HG02938 (cell line): ENCODE results near the gene HEXB.
A peak's percentile ranks its signal among the peaks of the same experiment; 100 is the strongest.
"Not testable (repeated sequence)": the region's sequence is repeated elsewhere in the genome, so short reads cannot be mapped to it uniquely, and the experiment has no call there.

Experiments
- ATAC-seq: cut with Tn5 transposase; IDR thresholded peaks from one replicate; pipeline ENCODE4 v1.9.1; 2021; ENCODE audit warnings: mild to moderate bottlenecking, moderate library complexity; ENCODE audit not compliant: unreplicated experiment

HEXB gene

DNA sequence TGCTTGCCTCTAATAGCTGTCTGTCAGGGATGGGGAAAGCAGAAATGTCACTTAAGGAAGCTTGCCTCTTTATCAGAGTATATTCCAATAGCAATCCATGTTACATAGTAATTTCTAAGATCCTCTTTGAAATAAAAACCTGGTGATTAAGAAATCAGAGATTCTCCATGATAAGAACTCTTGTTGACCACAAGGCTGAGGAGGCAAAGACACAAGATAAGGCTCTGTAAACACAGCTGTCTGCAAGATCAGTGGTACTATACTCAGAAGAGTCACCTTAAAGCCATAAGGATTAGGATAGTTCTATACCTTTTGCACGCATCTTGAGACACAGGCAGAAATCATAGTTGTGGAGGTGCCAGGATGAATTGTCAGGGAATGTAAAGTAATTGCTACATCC lies 40.3 kb downstream of the HEXB start:
- no peak for ATAC-seq

DNA sequence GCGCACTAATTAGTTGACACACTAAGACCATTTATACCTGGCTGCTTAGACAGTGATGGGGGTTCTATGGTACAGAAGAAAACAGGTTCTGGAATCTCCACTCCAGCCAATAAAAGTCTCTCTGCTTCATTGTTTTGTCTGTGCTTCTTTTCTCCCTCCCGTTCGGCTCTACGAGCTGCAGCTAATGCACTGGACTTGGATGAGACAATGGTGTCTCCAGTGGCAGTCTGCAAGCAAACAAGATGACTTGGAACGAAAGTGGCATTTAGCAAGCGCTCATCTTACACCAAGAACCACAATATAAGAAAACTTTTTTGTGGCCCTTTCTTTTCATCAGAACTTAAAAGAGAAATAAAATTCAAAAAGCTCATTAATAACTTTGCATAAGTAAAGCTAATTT lies 51.7 kb downstream of the HEXB start:
- no peak for ATAC-seq

- no peak for ATAC-seq
Measured at GRCh38 chr5:74738406-74738805, 53.4 kb downstream of the HEXB start.

- not testable (repeated sequence) for ATAC-seq
Measured at GRCh38 chr5:74748742-74749141, 63.7 kb downstream of the HEXB start.

DNA sequence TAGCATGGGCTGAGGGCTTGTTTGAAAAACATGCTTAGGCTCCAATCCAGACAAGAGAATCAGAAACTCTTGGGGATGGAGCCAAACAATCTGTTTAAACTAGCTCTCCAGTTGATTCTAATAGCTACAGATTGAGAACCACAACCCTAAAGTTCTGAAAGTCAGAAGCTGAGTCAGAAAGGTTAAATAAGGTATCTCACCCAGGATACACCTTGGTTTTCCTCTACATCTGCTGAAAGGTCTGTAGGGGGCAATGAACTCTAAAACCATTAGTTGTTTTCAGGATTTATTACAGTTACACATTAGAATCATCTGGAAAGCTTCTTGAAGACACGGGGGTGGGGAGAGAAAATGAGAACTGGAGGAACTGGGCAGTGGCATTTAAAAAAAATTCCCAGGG lies 76.2 kb downstream of the HEXB start:
- ATAC-seq: no peak

DNA sequence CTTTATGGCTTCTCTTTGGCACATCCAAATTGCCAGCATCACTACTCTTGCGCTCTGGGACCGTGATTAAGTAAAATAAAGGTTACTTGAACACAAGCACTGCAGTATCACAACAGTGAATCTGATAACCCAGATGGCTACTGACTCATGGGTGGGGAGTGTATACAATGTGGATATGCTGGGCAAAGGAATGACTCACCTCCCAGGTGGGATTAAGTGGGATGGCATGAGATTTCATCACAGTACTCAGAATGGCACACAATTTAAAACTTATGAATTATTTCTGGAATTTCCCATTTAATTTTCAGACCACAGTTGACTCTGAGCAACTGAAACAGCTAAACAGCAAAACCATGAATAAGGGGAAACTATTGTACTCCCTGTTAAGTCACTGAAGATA lies 77.6 kb downstream of the HEXB start:
- no peak for ATAC-seq

DNA sequence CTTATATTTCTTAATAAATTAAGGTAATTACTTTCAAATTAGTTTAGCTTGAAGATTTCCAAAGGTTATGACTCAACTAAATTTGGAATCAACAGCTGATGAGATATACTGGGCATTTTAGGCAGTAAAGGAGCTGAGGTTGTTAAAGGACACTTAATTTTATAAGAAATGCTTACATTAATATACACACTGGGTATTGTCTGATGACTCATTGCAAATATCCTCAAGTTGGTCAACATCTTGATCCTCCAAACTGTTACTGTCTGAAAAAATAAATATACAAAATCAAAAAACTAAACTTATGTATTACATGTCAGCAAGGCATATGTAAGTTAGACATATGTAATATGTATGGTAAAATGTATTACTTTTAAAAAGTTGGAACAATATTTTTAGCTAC lies 78.5 kb downstream of the HEXB start:
- no peak for ATAC-seq

- no peak for ATAC-seq
Measured at GRCh38 chr5:74765201-74765600, 80.2 kb downstream of the HEXB start.

- ATAC-seq: no peak
Measured at GRCh38 chr5:74765929-74766328, 80.9 kb downstream of the HEXB start.

DNA sequence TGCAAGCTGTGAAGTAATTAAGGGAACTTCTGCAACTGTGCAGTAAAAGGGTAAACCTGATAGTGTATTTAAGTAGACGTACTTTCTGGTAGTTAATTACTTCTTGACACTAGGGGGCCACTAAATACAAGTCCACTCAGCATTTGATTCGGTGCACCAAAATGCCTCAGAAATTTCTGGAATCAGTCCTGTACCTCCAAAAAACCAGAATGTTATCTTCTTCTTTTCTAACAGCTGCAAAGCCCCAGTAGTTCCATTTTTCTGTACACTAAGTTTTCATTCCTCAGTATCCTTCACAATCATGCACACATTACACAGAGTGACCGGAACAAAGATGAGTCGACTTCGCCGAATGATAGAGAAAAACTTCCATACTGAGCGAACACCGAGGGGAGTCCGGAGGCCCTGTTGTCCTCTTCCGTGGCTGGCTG lies 81.4 kb downstream of the HEXB start:
- ATAC-seq: no peak

DNA sequence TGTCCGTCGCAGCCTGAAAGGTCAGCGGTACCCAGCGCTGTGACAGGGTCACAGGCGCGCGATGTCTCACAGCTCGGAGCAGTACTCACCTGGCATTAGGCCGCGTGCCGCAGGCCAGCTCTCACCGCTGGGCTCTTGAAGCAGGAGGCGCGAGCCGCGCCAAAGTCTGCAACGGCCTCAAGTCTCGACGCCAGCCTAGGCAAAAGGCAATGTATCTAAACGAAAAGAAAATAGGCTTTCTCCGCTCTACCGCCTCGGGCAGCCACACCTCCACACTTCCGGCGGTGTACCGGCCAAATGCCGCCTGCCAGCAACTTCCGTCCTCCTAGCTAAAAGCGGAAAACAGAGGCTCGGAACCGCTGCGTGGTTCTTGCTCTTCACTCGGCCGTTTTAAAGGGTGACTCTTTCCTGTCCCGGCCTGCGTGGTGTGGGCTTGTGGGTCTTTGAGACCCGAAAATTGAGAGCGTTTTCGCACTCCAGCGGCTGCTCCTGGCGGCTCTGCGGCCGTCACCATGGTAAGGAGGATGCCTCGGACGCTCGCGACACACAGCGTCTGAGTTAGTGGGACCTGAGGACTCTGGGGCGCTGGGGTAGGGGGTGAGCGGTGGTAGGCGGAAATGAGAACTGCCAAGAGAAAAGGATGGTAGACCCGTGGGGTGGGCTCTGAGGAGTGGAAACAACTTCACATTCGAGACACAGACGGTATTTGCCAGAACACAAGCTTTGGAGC lies 82.0 kb downstream of the HEXB start, which contains the start of the genes GFM2 and NSA2:
GFM2 (minus strand) TSS at position 269 of the 730 bp plus-strand sequence. CDS start 3,375 bp downstream, outside the sequence.
NSA2 (plus strand) TSS at position 401 of the 730 bp plus-strand sequence; CDS start at position 513, 112 bp downstream.
- ATAC-seq: peak; percentile 89

DNA sequence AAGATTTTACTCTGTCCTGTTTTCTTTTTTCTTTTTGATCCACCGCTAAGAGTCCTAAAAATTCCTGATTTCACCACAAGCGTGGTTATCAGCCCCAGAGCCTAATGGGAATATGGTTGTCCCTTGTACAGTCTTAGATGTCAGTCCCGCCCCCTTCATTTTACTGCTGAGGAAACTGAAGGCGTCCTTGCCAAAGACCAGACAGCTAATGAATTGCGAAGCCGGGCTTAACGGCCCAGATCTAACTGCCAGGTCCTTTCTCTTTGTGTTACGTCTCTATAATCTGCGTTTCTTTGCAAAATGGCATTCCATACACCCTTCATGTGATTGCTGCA lies 82.5 kb downstream of the HEXB start:
- peak; percentile 11 for ATAC-seq
